OCI-LY3 (cell line): ENCODE data around the gene GSAP.

Source experiments
- EZH2phosphoT487 ChIP-seq: fragments of 200-600 bp; shearing (Covaris generic); IDR thresholded peaks from 2 replicates; pipeline ENCODE4 v1.6.1; 2018; ENCODE audit warnings: antibody characterized with exemption, mixed run types, low read depth
- TF ChIP-seq, protein P1 (sequence below): fragments of 200-600, 300-600 bp; sonication (generic); IDR thresholded peaks from 2 replicates; pipeline ENCODE4 v1.5.1; 2014; ENCODE audit warnings: antibody characterized with exemption, low read length, low read depth

- TF ChIP-seq, protein P1, sequence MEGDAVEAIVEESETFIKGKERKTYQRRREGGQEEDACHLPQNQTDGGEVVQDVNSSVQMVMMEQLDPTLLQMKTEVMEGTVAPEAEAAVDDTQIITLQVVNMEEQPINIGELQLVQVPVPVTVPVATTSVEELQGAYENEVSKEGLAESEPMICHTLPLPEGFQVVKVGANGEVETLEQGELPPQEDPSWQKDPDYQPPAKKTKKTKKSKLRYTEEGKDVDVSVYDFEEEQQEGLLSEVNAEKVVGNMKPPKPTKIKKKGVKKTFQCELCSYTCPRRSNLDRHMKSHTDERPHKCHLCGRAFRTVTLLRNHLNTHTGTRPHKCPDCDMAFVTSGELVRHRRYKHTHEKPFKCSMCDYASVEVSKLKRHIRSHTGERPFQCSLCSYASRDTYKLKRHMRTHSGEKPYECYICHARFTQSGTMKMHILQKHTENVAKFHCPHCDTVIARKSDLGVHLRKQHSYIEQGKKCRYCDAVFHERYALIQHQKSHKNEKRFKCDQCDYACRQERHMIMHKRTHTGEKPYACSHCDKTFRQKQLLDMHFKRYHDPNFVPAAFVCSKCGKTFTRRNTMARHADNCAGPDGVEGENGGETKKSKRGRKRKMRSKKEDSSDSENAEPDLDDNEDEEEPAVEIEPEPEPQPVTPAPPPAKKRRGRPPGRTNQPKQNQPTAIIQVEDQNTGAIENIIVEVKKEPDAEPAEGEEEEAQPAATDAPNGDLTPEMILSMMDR: no peak
- no peak for TF ChIP-seq EZH2phosphoT487
Measured at GRCh38 chr7:77316219-77316978, 99.8 kb downstream of the GSAP start.
